Measurements from ENCODE around the gene CELSR1.
"Not testable (repeated sequence)": the region's sequence is repeated elsewhere in the genome, so short reads cannot be mapped to it uniquely, and the experiment has no call there.

The CELSR1 gene

DNA sequence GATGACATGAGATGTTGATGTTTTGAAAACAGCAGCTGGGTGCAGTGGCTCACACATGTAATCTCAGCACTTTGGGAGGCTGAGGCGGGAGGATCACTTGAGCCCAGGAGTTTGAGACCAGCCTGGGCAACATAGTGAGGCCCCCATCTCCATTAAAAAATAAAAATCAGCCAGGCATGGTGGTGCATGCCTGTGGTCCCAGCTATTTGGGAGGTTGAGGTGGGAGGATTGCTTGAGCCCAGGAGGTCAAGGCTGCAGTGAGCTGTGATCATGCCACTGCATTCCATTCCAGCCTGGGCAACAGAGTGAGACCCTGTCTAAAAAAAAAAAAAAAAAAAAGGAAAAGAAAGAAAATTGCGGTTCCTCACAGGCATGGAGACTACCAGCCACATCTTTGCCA lies 224.6 kb downstream of the CELSR1 start:
- not testable (repeated sequence) for DNase-seq

DNA sequence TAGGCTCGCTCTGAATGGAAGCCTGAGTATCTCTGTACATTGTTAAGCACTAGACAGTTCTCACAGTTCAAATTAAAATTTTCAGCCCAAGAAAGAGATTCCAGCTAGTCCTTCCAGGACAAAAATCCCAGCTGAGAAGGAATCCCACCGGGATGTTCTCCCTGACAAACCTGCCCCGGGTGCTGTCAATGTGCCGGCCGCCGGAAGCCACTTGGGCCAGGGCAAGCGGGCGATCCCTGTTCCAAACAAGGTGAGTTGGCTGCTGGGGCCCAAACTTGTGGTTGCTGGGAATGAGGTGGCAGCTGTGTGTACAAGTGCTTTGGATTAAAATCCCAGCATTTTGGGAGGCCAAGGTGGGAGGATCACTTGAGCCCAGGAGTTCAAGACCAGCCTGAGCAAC lies 225.4 kb downstream of the CELSR1 start:
- DNase-seq: no peak
